ENCODE data around the gene KRTAP5-8.
"Not testable (repeated sequence)": the region's sequence is repeated elsewhere in the genome, so short reads cannot be mapped to it uniquely, and the experiment has no call there.

DNA sequence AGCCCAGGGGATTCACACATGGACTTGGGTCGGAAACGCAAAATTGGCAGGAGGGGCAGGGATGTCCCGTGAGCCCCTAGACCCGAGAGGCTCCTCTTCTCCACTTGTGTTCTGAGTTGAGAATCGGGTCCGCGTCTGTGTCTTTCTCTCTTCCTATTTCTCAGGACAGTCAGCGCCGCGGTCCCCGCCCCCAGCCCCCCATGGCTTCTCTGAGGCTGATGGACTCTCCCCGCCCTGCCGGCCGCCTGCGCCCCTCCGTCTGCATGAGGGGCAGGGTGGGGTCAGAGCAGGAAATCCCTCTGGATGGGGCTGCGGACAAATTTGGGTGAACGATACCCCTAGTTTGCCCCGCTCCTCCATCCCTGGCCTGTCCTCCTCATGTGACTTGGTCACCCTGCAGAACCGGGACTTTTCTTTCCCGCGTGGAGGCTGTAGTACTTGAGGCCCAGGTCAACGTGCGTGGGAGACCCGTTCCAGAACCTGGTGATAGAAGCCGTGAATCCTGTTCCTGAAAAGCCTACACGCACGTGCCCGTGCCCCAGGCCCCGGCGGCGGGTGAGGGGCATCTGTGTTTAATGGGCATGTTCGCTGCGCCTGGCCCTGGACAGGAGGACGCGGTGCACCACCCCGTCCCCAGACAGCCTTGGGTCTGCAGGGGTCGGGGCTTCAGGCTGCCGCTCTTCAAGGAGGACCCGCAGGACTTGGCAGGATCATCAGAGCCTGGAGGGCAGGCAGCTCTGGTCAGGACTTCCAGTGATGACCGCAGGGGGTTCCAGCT is 39.1 kb downstream of the KRTAP5-8 start:
- TF ChIP-seq EZH2phosphoT487 (IDR thresholded peaks at IDR 0.05; ENCODE audit: insufficient read depth, low read depth); EZH2 (IDR thresholded peaks at IDR 0.05; ENCODE audit: insufficient read depth, poor library complexity, severe bottlenecking): not testable (repeated sequence)
